ENCODE results near the gene TMIGD3. TPM values are rescaled to one million over a fixed set of nuclear protein-coding genes. Genes with fewer than 3 reads are reported as not detected.

Gene TMIGD3
- total and polyA plus RNA-seq, 2 donors (not counting 1 experiment from before 2014, with no cell fraction given), result not detected

- no peak overlapping the region for H3K4me3 ChIP-seq (replicated peaks in 1 of 4; ENCODE audit: control extremely low read depth in 1 of 4, insufficient read depth in 1 of 4, low read depth in 3 of 4, low read length in 4 of 4)
- H3K27me3 ChIP-seq (ENCODE audit: control insufficient read depth, insufficient read depth, low read length), result no peaks in the 10 kb centered on the region
- no peak for TF ChIP-seq EZH2 (IDR thresholded peaks at IDR 0.05; ENCODE audit: low read length, missing control alignments)
- TF ChIP-seq CTCF (conservative IDR thresholded peaks at IDR 0.05 in 1 of 2, IDR thresholded peaks at IDR 0.05 in 1 of 2; ENCODE audit: low read depth in 1 of 2, low read length in 2 of 2), result no peak
- H3K9me3 ChIP-seq (ENCODE audit: control insufficient read depth, insufficient read depth, low read depth, low read length), result no peaks in the 10 kb centered on the region
- no peak overlapping the region for H3K9ac ChIP-seq (ENCODE audit: insufficient read depth, low read length)
- peaks cover 3% of the 10 kb centered on the region for H3K4me1 ChIP-seq (ENCODE audit: control insufficient read depth, extremely low read depth, insufficient read depth, low read length)
- H3K4me2 ChIP-seq (ENCODE audit: extremely low read depth, insufficient read depth, low read length), result peak overlapping the region; percentile 5
- no peak overlapping the region for H3K27ac ChIP-seq (ENCODE audit: insufficient read depth, low read length)
- no peaks in the 10 kb centered on the region for H3K79me2 ChIP-seq (ENCODE audit: control insufficient read depth, insufficient read depth, low read length)
- H4K20me1 ChIP-seq (ENCODE audit: control insufficient read depth, extremely low read depth, insufficient read depth, low read length), result no peaks in the 10 kb centered on the region
- DNase-seq (ENCODE audit: low read depth in 2 of 2), result peak; percentile 24 to 56
- H2AFZ ChIP-seq (ENCODE audit: low read length), result no peak overlapping the region
- peaks cover under 1% of the 10 kb centered on the region for H3K36me3 ChIP-seq (ENCODE audit: control insufficient read depth, insufficient read depth, low read length)
These were observed 66.7 kb downstream of the TMIGD3 start for GRCh38 chr1:111436726-111437125.

Other genes with a start within 250 kb of the TMIGD3 start
- gene CHIA, start 212.8 kb downstream of the TMIGD3 start, total RNA-seq, result not detected in 2 replicates
- gene CHIA, start 212.8 kb downstream of the TMIGD3 start, polyA plus RNA-seq, result not detected in 2 replicates
- 0.51 and 1.2 TPM in 2 replicates for gene OVGP1, start 75.9 kb downstream of the TMIGD3 start, total RNA-seq
- gene OVGP1, start 75.9 kb downstream of the TMIGD3 start, polyA plus RNA-seq, result 0.26 and 0.51 TPM in 2 replicates
- 20.3 and 21.8 TPM in 2 replicates for gene WDR77, start 54.4 kb downstream of the TMIGD3 start, total RNA-seq
- gene WDR77, start 54.4 kb downstream of the TMIGD3 start, polyA plus RNA-seq, result 62.0 and 87.8 TPM in 2 replicates
- gene ATP5PB, start 54.2 kb downstream of the TMIGD3 start, total RNA-seq, result 162 and 217 TPM in 2 replicates
- gene ATP5PB, start 54.2 kb downstream of the TMIGD3 start, polyA plus RNA-seq, result 417 and 458 TPM in 2 replicates
- gene C1orf162, start 29.6 kb downstream of the TMIGD3 start, total RNA-seq, result 0.26 and 0.33 TPM in 2 replicates
- 0.03 and 0.11 TPM in 2 replicates for gene C1orf162, start 29.6 kb downstream of the TMIGD3 start, polyA plus RNA-seq
- not detected in 2 replicates for gene ADORA3, start within 50 bp of the TMIGD3 start, total RNA-seq
- not detected in 2 replicates for gene ADORA3, start within 50 bp of the TMIGD3 start, polyA plus RNA-seq
- gene RAP1A, start 116.2 kb upstream of the TMIGD3 start, total RNA-seq, result 11.6 and 13.5 TPM in 2 replicates
- gene RAP1A, start 116.2 kb upstream of the TMIGD3 start, polyA plus RNA-seq, result 74.1 and 99.5 TPM in 2 replicates
- 3.5 and 3.9 TPM in 2 replicates for gene INKA2, start 235.8 kb upstream of the TMIGD3 start, total RNA-seq
- 1.8 and 25.4 TPM in 2 replicates for gene INKA2, start 235.8 kb upstream of the TMIGD3 start, polyA plus RNA-seq

All from fibroblast of lung (primary cell).